HEK293 (cell line): ENCODE data around the gene HPSE2.

ENCODE experiments used
- CTCF ChIA-PET: fragments of 350-600 bp; formaldehyde crosslinking; extraction: SDS; loops from one replicate; lab custom pipeline; 2021; ENCODE audit warnings: antibody characterized with exemption; lab: Yijun Ruan, JAX
- POLR2A ChIA-PET: fragments of 300-600 bp; formaldehyde crosslinking; extraction: SDS; loops from one replicate; lab custom pipeline; 2020; ENCODE audit warnings: antibody characterized with exemption, inconsistent platforms; lab: Yijun Ruan, JAX
- H3K27ac ChIP-seq: fragments of 200-500 bp; sonication (Bioruptor generic); 2 replicates; pipeline ENCODE4 v1.5.1; 2014; ENCODE audit warnings: low read depth, low read length, control low read depth, inconsistent platforms; ENCODE audit errors: extremely low read depth
- H3K36me3 ChIP-seq, 2 experiments: fragments of 200-500 bp in 1 of 2; sonication (Bioruptor generic) in 1 of 2; 1 replicate in 1 of 2; 2 replicates in 1 of 2; pipeline ENCODE4 v1.5.1; 2014 to 2017; ENCODE audit warnings: inconsistent platforms in 2 of 2, low read length in 2 of 2; ENCODE audit not compliant: control insufficient read depth in 2 of 2, insufficient read depth in 1 of 2
- H3K4me1 ChIP-seq: fragments of 200-500 bp; sonication (Bioruptor generic); 2 replicates; pipeline ENCODE4 v1.5.1; 2014; ENCODE audit warnings: mild to moderate bottlenecking, low read length, inconsistent platforms; ENCODE audit not compliant: control insufficient read depth, insufficient read depth
- H3K4me3 ChIP-seq: 2 replicates; pipeline ENCODE4 v1.5.1; 2011; ENCODE audit warnings: low read depth, mild to moderate bottlenecking, control low read depth, low read length, moderate library complexity
- H3K9me3 ChIP-seq: fragments of 200-500 bp; sonication (Bioruptor generic); 2 replicates; pipeline ENCODE4 v1.5.1; 2014; ENCODE audit warnings: low read depth, low read length, inconsistent platforms; ENCODE audit not compliant: control insufficient read depth, insufficient read depth
- AEBP2 ChIP-seq: fragments of 450-650 bp; formaldehyde crosslinking; IDR thresholded peaks from 2 replicates; pipeline ENCODE4 v1.5.1; 2016; ENCODE audit warnings: missing biosample characterization, missing genetic modification characterization, borderline replicate concordance
- GFI1B ChIP-seq: fragments of 450-650 bp; formaldehyde crosslinking; IDR thresholded peaks from 2 replicates; pipeline ENCODE4 v1.5.1; 2016; ENCODE audit warnings: missing biosample characterization, missing genetic modification characterization
- HOXD13 ChIP-seq: sonication (generic); formaldehyde crosslinking; IDR thresholded peaks from 2 replicates; pipeline ENCODE4 v1.8.0; 2022; ENCODE audit warnings: missing genetic modification reagents, borderline replicate concordance
- IKZF3 ChIP-seq: fragments of 450-650 bp; IDR thresholded peaks from 2 replicates; pipeline ENCODE4 v1.5.0; 2018; ENCODE audit warnings: missing biosample characterization, mild to moderate bottlenecking, missing genetic modification characterization, moderate library complexity
- PRDM4 ChIP-seq: fragments of 450-650 bp; formaldehyde crosslinking; IDR thresholded peaks from 2 replicates; pipeline ENCODE4 v1.5.1; 2017; ENCODE audit warnings: missing biosample characterization, missing genetic modification characterization
- RBAK ChIP-seq: fragments of 450-650 bp; formaldehyde crosslinking; IDR thresholded peaks from 2 replicates; pipeline ENCODE4 v1.5.1; 2016; ENCODE audit warnings: missing biosample characterization, missing genetic modification characterization
- ZBTB17 ChIP-seq: fragments of 450-650 bp; formaldehyde crosslinking; IDR thresholded peaks from 2 replicates; pipeline ENCODE4 v1.5.1; 2016; ENCODE audit warnings: missing biosample characterization, missing genetic modification characterization
- ZNF121 ChIP-seq: fragments of 450-650 bp; formaldehyde crosslinking; IDR thresholded peaks from 2 replicates; pipeline ENCODE4 v1.5.1; 2016; ENCODE audit warnings: missing biosample characterization, missing genetic modification characterization
- ZNF155 ChIP-seq: fragments of 450-650 bp; formaldehyde crosslinking; IDR thresholded peaks from 2 replicates; pipeline ENCODE4 v1.5.1; 2016; ENCODE audit warnings: missing biosample characterization, missing genetic modification characterization
- ZNF2 ChIP-seq: fragments of 450-650 bp; formaldehyde crosslinking; IDR thresholded peaks from 2 replicates; pipeline ENCODE4 v1.5.1; 2016; ENCODE audit warnings: missing biosample characterization, missing genetic modification characterization
- ZNF214 ChIP-seq: fragments of 450-650 bp; formaldehyde crosslinking; IDR thresholded peaks from 2 replicates; pipeline ENCODE4 v1.5.1; 2017; ENCODE audit warnings: missing biosample characterization, mild to moderate bottlenecking, missing genetic modification characterization, borderline replicate concordance
- ZNF239 ChIP-seq: fragments of 450-650 bp; formaldehyde crosslinking; IDR thresholded peaks from 2 replicates; pipeline ENCODE4 v1.5.1; 2016; ENCODE audit warnings: missing biosample characterization, missing genetic modification characterization
- ZNF24 ChIP-seq: fragments of 450-650 bp; formaldehyde crosslinking; IDR thresholded peaks from 2 replicates; pipeline ENCODE4 v1.5.1; 2016; ENCODE audit warnings: missing biosample characterization, missing genetic modification characterization
- ZNF26 ChIP-seq: fragments of 450-650 bp; formaldehyde crosslinking; IDR thresholded peaks from 2 replicates; pipeline ENCODE4 v1.5.1; 2016; ENCODE audit warnings: missing biosample characterization, missing genetic modification characterization
- ZNF292 ChIP-seq: fragments of 450-650 bp; formaldehyde crosslinking; IDR thresholded peaks from 2 replicates; pipeline ENCODE4 v1.5.1; 2016; ENCODE audit warnings: low read depth, missing biosample characterization, missing genetic modification characterization, borderline replicate concordance
- ZNF302 ChIP-seq: fragments of 450-650 bp; formaldehyde crosslinking; IDR thresholded peaks from 2 replicates; pipeline ENCODE4 v1.5.1; 2016; ENCODE audit warnings: missing biosample characterization, missing genetic modification characterization, low read depth
- ZNF394 ChIP-seq: fragments of 450-650 bp; formaldehyde crosslinking; IDR thresholded peaks from 2 replicates; pipeline ENCODE4 v1.5.1; 2016; ENCODE audit warnings: missing biosample characterization, missing genetic modification characterization, mild to moderate bottlenecking, moderate library complexity, borderline replicate concordance
- ZNF596 ChIP-seq: fragments of 450-650 bp; IDR thresholded peaks from 2 replicates; pipeline ENCODE4 v1.5.0; 2018; ENCODE audit warnings: missing biosample characterization, mild to moderate bottlenecking, missing genetic modification characterization, moderate library complexity
- ZNF600 ChIP-seq: fragments of 450-650 bp; formaldehyde crosslinking; IDR thresholded peaks from 2 replicates; pipeline ENCODE4 v1.5.1; 2016; ENCODE audit warnings: missing biosample characterization, missing genetic modification characterization
- ZNF660 ChIP-seq: fragments of 450-650 bp; IDR thresholded peaks from 2 replicates; pipeline ENCODE4 v1.5.1; 2018; ENCODE audit warnings: missing biosample characterization, mild to moderate bottlenecking, missing genetic modification characterization
- ZNF791 ChIP-seq: fragments of 450-650 bp; formaldehyde crosslinking; IDR thresholded peaks from 2 replicates; pipeline ENCODE4 v1.5.1; 2016; ENCODE audit warnings: missing biosample characterization, missing genetic modification characterization
- TF ChIP-seq, protein P1 (sequence below): IDR thresholded peaks from 2 replicates; pipeline ENCODE4 v1.6.1; 2011; ENCODE audit warnings: mild to moderate bottlenecking, low read depth, low read length, borderline replicate concordance
- TF ChIP-seq, protein P2 (sequence below): fragments of 450-650 bp; formaldehyde crosslinking; IDR thresholded peaks from 2 replicates; pipeline ENCODE4 v1.5.1; 2017; ENCODE audit warnings: missing biosample characterization, missing genetic modification characterization
- TF ChIP-seq, protein P3 (sequence below): fragments of 450-650 bp; formaldehyde crosslinking; IDR thresholded peaks from 2 replicates; pipeline ENCODE4 v1.5.1; 2017; ENCODE audit warnings: missing biosample characterization, missing genetic modification characterization

The HPSE2 gene

GRCh38 chr10:98419469-98420261 lies 816.0 kb downstream of the HPSE2 start:
- Histone ChIP-seq H3K4me3 (no peak overlapping the region), H3K36me3 (peaks cover 0 to 49% of the 10 kb centered on the region in 2 experiments; a peak in 1 of 3 replicates), H3K27ac (no peak overlapping the region), H3K9me3 (no peaks in the 10 kb centered on the region), H3K4me1 (peaks cover 6% of the 10 kb centered on the region)
- TF ChIP-seq ZNF121 (tag by site-specific recombination) (no peak), ZNF600 (no peak), ZNF24 (tag by site-specific recombination) (no peak), ZNF660 (tag by site-specific recombination) (no peak), ZNF596 (tag by site-specific recombination) (no peak), ZNF214 (no peak), IKZF3 (tag by site-specific recombination) (no peak), ZNF26 (tag by site-specific recombination) (no peak), ZNF239 (tag by site-specific recombination) (no peak)
- CTCF ChIA-PET: no interaction called here
- POLR2A ChIA-PET: no interaction called here

DNA sequence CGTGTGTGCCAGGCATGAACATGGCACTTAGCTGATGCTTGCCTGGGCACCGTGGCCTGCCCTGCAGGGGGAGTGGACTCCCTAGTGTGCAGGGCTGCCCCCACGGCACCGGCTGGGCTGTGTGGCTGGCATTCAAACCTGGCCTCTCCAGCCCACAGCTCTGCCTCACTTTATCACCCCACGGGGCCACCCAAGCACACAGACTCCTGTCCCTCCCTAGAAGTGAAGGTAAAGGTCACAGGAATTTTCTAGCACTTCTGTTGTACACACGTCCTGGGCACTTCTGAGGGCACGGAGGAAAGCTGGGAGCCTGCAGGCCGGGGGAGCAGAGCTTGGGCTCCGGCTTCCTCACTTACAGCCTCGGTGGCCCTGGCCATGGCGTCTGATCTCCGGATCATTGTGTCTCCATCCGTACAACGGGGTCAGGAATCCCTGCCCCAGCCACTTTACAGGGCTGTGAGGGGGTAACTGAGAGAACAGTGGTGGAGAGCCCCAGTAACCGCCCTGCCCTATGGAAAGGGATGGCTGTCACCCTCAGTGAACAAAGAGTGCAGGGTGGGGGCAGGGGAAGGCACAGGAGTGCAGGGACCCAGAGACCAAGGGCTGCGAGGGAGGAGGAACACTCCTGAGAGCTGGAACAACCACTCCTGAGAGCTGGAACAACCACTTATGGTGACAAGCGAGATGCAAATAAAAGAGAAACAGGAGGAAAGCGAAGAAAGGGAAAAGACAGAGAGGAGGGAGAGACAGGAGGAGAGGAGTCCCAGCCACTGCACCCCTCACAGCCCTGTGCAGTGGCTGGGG lies 816.8 kb downstream of the HPSE2 start:
- Histone ChIP-seq H3K9me3 (no peaks in the 10 kb centered on the region), H3K4me3 (no peak overlapping the region), H3K27ac (no peak overlapping the region), H3K4me1 (peaks cover 6% of the 10 kb centered on the region), H3K36me3 (peaks cover 0 to 49% of the 10 kb centered on the region in 2 experiments; a peak in 1 of 3 replicates)
- ChIA-PET POLR2A (no interaction called here), CTCF (no interaction called here)
- TF ChIP-seq, protein P1, sequence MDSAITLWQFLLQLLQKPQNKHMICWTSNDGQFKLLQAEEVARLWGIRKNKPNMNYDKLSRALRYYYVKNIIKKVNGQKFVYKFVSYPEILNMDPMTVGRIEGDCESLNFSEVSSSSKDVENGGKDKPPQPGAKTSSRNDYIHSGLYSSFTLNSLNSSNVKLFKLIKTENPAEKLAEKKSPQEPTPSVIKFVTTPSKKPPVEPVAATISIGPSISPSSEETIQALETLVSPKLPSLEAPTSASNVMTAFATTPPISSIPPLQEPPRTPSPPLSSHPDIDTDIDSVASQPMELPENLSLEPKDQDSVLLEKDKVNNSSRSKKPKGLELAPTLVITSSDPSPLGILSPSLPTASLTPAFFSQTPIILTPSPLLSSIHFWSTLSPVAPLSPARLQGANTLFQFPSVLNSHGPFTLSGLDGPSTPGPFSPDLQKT: no peak
- TF ChIP-seq AEBP2 (no peak), ZNF302 (no peak), ZNF155 (tag by site-specific recombination) (no peak), ZNF394 (tag by site-specific recombination) (no peak), ZNF791 (tag by site-specific recombination) (no peak), GFI1B (no peak), ZNF292 (tag by site-specific recombination) (no peak), RBAK (no peak), ZNF2 (tag by site-specific recombination) (no peak), PRDM4 (tag by site-specific recombination) (no peak), HOXD13 (no peak), ZBTB17 (no peak)
- TF ChIP-seq, protein P2, sequence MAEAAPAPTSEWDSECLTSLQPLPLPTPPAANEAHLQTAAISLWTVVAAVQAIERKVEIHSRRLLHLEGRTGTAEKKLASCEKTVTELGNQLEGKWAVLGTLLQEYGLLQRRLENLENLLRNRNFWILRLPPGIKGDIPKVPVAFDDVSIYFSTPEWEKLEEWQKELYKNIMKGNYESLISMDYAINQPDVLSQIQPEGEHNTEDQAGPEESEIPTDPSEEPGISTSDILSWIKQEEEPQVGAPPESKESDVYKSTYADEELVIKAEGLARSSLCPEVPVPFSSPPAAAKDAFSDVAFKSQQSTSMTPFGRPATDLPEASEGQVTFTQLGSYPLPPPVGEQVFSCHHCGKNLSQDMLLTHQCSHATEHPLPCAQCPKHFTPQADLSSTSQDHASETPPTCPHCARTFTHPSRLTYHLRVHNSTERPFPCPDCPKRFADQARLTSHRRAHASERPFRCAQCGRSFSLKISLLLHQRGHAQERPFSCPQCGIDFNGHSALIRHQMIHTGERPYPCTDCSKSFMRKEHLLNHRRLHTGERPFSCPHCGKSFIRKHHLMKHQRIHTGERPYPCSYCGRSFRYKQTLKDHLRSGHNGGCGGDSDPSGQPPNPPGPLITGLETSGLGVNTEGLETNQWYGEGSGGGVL: no peak
- TF ChIP-seq, protein P3, sequence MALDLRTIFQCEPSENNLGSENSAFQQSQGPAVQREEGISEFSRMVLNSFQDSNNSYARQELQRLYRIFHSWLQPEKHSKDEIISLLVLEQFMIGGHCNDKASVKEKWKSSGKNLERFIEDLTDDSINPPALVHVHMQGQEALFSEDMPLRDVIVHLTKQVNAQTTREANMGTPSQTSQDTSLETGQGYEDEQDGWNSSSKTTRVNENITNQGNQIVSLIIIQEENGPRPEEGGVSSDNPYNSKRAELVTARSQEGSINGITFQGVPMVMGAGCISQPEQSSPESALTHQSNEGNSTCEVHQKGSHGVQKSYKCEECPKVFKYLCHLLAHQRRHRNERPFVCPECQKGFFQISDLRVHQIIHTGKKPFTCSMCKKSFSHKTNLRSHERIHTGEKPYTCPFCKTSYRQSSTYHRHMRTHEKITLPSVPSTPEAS: no peak
